NCI-H2107 treated with DMSO at 0.1 percent for 48 hours (cell line): ENCODE results near the gene TSR3.

Experiments
- DNase-seq: peaks from one replicate; lab custom pipeline; 2025; ENCODE audit not compliant: unreplicated experiment; lab: John Stamatoyannopoulos, UW

TSR3 gene

DNA sequence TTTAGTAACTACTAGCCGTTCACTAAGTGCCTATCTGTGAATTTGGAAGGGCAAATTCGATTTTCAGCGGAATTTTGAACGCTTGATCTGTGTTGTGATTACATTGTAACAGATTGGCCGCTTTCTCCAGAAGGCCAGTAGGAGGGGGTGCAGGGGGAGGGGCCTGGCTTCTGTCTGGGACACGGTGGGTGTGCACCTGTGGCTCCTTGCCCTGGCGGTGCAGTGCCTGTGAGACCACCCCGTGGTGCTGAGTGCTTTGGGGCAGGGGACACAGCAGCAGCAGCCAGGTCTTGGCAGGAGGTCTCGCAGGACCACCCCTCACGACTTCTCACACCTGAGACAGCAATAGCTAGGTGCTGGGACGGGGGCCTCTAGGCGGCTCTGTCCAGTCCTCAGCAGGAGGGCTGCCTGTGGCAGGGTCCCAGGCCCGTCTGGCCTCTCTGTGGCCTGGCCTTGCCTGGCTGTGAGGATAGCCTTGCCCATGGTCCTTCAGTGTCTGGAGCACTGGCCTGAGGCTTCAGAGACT, 40.4 kb downstream of the TSR3 start:
- no peak for DNase-seq

DNA sequence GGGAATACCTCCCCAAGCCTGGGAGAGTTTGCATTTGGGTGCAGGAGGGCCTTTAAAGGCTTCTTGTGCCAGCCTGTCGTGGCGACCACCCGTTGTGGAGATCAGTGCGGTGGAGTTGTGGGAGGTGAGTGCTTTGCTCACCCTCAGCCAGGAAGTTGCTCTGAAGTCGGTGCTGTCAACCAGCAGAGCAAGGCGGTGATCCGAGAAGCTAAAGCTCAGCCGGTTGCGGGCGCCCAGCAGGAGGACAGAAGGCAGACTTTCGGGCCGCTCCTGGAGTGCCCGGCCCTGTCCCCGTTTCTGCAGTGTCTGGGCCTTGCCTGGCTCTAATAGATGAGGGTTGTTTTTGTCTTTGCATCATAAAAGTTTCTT, 40.9 kb downstream of the TSR3 start:
- no peak for DNase-seq

DNA sequence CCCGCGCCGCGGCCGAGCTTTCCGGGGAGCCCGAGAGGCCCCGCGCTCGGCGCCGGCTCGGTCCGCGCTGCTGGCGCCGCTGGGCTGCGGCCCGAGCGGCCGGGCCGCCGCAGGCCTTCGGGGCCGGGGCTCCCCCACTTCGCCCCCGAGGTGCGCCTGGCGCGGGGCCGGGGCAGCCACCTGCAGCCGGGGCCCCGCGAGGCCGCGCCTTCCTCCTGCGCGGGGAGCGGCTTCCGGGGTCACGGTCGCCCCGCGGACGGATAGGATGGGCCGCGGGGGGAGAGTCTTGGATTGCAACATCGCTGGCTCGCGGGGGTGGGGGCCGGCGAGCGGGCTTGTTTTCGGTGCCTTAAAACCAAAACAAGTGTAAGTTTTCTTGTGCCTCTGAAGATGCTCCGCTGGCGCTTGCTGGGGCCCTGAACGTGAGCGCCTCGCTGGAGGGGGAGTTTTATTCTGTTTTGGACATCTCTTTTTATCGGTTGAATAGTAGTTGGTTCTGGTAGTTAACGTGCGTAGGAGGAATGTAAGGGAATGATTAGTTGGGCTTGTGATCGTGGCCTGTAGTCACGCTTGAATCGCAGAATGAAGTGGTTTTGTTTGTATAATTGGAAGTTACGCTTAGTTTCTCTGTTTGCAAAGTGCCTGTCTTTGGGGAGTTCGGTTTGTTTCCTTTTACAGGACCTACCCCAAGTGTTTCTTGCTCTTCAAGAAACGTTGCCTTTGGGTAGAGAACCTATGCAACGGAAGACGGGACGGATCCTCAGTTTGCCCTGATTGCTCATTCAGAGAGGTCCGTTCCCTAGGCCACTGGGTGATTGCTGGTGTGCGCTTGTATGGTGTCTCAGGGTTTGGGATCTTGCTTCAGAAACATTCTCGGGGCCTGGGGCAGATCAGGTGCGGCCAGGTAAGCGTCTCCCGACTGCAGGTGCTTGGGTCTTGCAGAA, 41.5 kb downstream of the TSR3 start:
- peak; percentile 11 for DNase-seq

DNA sequence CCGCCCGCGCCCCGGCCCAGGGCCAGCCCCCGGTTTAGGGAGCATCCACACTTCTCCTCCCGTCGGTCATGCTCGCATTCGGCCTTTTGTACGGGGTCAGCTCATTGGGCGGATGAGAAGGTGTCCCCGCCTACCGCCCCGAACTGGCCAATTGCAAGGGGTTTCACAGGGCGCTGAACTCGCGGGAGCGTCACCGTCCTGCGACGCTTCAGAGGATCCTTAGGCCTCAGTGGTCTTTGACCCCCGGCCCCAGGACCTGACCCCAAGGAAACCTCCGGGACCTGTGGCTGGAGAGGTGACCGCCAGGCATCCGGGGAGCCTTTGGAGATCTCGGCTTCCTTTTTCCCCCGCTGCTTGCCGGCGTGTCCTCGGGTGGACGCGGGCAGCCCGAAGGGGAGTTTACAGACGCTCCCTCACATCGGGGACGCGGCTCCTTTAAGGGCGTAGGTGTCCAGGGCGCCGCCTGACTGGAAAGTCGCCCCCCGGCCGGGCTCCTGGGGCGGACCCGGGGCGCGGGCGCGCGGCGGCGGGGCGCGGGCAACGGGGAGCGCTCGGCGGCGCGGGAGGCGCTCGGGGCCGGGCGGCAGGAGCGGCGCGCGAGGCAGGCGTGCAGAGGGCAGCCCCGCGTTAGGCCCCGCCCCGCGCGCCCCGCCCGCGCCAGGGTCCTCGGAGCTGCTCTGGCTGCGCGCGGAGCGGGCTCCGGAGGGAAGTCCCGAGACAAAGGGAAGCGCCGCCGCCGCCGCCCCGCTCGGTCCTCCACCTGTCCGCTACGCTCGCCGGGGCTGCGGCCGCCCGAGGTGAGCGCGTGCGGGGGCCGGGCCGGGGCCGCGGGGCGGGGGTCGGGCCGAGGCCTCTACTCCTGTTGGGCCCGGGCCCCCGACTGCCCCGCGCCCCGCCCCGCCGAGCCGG, 42.4 kb downstream of the TSR3 start, which contains the start of gene UBE2I:
UBE2I (plus strand) TSS at position 660 of the 909 bp plus-strand sequence. CDS start 4,395 bp downstream, outside the sequence.
- peak; percentile 88 for DNase-seq

DNA sequence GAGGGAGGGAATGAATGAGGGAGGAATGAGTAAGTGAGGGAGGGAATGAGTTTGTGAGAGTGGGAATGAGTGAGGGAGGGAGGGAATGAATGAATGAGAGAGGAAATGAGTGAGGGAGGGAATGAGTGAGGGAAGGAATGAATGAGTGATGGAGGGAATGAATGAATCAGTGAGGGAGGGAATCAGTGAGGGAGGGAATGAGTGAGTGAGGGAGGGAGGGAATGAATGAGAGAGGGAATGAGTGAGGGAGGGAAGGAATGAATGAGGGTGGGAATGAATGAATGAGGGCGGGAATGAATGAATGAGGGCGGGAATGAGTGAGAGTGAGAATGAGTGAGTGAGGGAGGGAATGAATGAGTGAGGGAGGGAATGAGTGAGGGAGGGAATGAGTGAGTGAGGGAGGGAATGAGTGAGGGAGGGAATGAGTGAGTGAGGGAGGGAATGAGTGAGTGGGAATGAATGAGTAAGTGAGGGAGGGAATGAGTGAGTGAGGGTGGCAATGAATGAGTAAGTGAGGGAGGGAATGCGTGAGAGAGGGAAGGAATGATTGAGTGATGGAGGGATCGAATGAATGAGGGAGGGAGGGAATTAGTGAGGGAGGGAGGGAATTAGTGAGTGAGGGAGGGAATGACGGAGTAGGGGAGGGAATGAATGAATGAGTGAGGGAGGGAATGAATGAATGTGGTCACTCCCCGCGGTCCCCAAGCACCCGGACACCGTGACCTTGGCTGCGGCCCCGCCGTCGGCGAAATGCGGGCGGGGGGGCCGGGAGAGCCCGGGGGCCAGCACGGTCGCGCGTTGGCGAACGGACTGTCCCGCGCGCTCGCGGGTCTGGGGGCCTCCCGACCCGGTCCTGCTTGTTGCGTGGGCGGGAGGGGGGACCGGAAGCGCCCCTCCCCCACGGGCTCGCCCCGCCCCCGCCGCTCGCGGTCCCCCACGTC, 43.4 kb downstream of the TSR3 start:
- DNase-seq, result no peak

DNA sequence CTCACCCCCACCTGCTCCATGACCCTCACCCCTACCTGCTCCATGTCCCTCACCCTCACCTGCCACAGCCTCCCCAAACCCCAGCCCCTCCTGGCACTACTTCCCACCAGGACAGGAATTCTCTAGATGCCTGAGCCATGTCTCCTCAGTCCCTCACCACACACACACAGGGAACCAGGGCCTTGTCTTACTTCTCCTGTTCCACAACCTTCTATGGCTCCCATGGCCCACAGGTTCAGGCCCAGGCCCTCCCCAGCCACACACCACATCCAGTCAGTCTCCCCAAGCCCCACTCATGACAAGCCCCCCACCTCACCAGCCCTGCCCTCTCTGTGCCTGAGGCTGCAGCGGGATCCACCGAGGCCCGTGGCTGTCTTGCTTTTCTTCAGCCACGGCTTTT, 45.3 kb downstream of the TSR3 start:
- DNase-seq, result no peak

DNA sequence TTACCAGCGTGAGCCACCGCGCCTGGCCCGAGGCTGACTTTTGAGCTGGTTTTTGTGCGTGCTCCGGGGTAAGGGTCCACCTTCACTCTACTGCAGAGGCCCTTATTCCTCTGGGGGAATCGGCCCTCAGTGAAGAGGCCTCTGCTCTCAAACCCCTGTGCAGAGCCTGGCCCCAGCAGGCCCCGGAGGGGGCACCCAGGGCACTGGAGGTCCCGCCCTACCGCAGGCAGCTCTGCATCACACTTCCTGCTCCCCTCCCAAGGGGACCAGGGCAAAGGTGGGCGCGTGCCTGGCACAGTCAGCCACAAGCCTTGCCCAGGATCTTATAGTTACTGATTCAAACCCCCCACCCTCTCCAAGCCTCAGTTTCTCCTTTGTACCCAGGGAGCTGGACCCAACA, 45.9 kb downstream of the TSR3 start:
- DNase-seq, result no peak

DNA sequence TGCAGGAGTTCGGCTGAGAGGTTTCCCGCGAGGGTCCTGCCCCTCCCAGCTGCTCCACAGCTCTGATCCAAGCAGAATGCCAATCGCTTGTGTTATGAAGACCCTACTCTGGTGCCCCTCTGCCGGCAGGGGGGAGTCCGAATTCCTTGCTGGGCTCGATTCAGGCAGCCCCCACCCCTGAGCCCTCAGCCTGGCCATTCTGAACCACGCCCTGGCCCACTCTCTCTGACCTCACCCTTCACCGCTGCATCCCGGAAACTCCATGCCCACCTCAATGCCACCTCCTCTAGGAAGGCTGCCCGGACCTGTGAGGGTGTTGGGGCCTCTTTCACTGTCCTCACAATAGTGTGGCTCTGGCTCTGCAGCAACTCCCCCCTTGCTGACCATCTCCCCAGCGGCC, 50.1 kb downstream of the TSR3 start:
- no peak for DNase-seq

DNA sequence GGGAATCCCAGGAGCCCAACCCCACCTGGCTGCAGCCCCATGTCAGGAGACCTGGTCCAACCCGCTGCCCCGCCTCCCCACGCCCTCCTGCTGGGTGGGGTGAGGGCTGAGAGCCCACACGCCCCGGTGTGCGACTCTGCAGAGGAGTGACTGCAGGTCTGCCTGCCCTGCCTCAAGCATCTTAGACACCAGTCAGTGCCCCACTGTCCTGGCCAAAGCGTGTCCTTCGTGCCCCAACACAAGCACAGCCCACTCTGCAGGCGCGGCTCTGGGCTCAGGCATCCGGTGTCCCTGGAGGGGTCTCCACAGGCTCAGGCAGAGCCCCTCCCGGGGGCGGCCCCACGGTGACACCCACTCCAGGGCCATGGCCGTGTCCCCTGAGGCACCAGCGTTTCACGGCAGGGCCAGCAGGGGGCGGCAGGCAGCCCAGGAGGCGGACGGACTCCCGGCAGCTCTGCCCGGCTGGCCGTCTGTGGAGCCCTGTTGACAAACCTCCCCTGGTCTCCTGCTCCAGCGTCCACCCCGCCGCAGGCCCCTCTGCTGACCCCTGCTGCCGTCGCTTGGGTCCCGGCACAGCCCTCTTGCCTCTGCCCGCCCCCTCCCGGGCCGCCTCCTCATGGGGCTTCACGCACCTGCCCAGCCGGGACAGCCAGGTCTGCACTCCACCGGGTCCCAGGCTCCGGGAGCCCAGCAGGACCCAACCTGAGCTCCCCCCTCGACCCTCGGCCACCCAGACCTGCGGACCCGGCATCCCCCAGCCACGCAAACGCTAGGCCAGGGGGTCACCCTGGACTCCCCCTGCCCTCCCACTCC, 50.8 kb downstream of the TSR3 start:
- no peak for DNase-seq

DNA sequence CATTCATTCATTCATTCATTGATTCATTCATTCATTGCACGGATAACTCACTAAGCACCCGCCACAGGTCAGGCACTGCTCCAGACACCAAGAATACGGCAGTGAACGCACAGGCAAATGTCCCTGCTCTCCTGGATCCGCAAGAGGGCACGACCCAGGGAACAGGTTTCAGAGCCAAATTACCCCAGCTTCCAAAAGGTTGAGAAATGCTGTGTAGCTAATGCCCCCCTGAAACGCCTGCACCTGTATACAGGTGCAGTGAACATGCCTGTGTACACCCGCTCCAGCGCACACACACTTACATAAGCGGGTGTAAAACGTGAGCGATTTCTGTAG, 51.8 kb downstream of the TSR3 start:
- no peak for DNase-seq
